Measurements from ENCODE around the gene ATG7. TPM values are rescaled to one million over a fixed set of nuclear protein-coding genes. Genes with fewer than 3 reads are reported as not detected.
A peak's percentile ranks its signal among the peaks of the same experiment; 100 is the strongest.
"Not testable (repeated sequence)": the region's sequence is repeated elsewhere in the genome, so short reads cannot be mapped to it uniquely, and the experiment has no call there.

Gene ATG7
- total RNA-seq, 1 donor from 2014 or later, result 53.5 TPM

- TF ChIP-seq EZH2 (IDR thresholded peaks at IDR 0.05), result no peak
- TF ChIP-seq EZH2phosphoT487 (IDR thresholded peaks at IDR 0.05), result no peak
- H3K4me1 ChIP-seq, result no peaks in the 10 kb centered on the region
- peaks cover 82% of the 10 kb centered on the region for H3K79me2 ChIP-seq (ENCODE audit: low read depth)
Observed at GRCh38 chr3:11569156-11569741, 297.1 kb downstream of the ATG7 start.

DNA sequence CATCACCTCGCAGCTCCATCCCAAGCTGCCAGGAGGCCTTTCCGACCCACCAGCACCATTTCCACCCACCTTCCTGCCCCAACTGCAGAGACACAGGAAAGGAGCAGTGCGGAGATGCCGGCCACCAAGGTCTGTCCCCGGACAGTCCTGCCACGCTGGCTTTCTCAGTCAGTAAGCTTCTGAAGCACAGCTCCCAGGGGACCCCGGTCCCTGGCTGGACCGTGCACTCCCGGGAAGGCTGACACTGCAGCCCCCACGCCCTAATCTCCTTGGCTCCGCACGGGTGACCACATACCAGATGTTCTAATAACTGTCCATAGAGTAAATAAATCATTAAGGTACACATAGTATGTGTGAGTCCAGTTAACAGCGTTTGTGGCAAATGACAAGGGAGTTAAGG lies 298.1 kb downstream of the ATG7 start:
- H3K79me2 ChIP-seq (ENCODE audit: low read depth), result peaks cover 84% of the 10 kb centered on the region
- TF ChIP-seq, protein P1, sequence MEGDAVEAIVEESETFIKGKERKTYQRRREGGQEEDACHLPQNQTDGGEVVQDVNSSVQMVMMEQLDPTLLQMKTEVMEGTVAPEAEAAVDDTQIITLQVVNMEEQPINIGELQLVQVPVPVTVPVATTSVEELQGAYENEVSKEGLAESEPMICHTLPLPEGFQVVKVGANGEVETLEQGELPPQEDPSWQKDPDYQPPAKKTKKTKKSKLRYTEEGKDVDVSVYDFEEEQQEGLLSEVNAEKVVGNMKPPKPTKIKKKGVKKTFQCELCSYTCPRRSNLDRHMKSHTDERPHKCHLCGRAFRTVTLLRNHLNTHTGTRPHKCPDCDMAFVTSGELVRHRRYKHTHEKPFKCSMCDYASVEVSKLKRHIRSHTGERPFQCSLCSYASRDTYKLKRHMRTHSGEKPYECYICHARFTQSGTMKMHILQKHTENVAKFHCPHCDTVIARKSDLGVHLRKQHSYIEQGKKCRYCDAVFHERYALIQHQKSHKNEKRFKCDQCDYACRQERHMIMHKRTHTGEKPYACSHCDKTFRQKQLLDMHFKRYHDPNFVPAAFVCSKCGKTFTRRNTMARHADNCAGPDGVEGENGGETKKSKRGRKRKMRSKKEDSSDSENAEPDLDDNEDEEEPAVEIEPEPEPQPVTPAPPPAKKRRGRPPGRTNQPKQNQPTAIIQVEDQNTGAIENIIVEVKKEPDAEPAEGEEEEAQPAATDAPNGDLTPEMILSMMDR (IDR thresholded peaks at IDR 0.05), result no peak
- no peak for TF ChIP-seq EZH2 (IDR thresholded peaks at IDR 0.05)
- no peak for TF ChIP-seq EZH2phosphoT487 (IDR thresholded peaks at IDR 0.05)
- no peak overlapping the region for H3K4me3 ChIP-seq
- H3K36me3 Mint-ChIP-seq, result peaks cover 49% of the 10 kb centered on the region
- H2AFZ ChIP-seq (replicated peaks), result no peak overlapping the region
- H3K4me1 ChIP-seq, result no peaks in the 10 kb centered on the region
- no peak for DNase-seq (ENCODE audit: low spot score)
- H3K27me3 ChIP-seq, result no peaks in the 10 kb centered on the region
- no peaks in the 10 kb centered on the region for H3K36me3 ChIP-seq
- H3K4me1 Mint-ChIP-seq, result peaks cover 29% of the 10 kb centered on the region
- no peaks in the 10 kb centered on the region for H3F3A ChIP-seq (ENCODE audit: low read depth)
- H3K27ac Mint-ChIP-seq, result peak overlapping the region; percentile 85
- H3K9me3 Mint-ChIP-seq, result no peaks in the 10 kb centered on the region
- H3K9me3 ChIP-seq (ENCODE audit: low read depth), result no peaks in the 10 kb centered on the region
- H3K9ac ChIP-seq, result no peak overlapping the region
- H3K27me3 Mint-ChIP-seq (ENCODE audit: insufficient read depth, low read depth), result peaks cover 7% of the 10 kb centered on the region
- no peak overlapping the region for H3K4me2 ChIP-seq
- H4K20me1 ChIP-seq (ENCODE audit: low read depth), result peaks cover 92% of the 10 kb centered on the region
- no peak overlapping the region for H3K4me3 Mint-ChIP-seq
- no peak overlapping the region for H3K27ac ChIP-seq

More at GRCh38 chr3:11569156-11569741, 297.1 kb downstream of the ATG7 start:
- no peaks in the 10 kb centered on the region for H3K36me3 ChIP-seq
- Mint-ChIP-seq H3K27me3 (ENCODE audit: insufficient read depth, low read depth) (peaks cover 9% of the 10 kb centered on the region), H3K4me1 (peaks cover 27% of the 10 kb centered on the region), H3K36me3 (peaks cover 42% of the 10 kb centered on the region), H3K4me3 (no peak overlapping the region), H3K27ac (peak overlapping the region; percentile 57), H3K9me3 (no peaks in the 10 kb centered on the region)
- H3K9me3 ChIP-seq (ENCODE audit: low read depth), result no peaks in the 10 kb centered on the region
- no peak overlapping the region for H3K9ac ChIP-seq
- H2AFZ ChIP-seq (replicated peaks), result no peak overlapping the region
- no peak overlapping the region for H3K4me2 ChIP-seq
- H3K4me3 ChIP-seq, result no peak overlapping the region
- H4K20me1 ChIP-seq (ENCODE audit: low read depth), result peaks cover 89% of the 10 kb centered on the region
- no peak for DNase-seq (ENCODE audit: low spot score)
- no peaks in the 10 kb centered on the region for H3F3A ChIP-seq (ENCODE audit: low read depth)
- no peaks in the 10 kb centered on the region for H3K27me3 ChIP-seq
- no peak overlapping the region for H3K27ac ChIP-seq

DNA sequence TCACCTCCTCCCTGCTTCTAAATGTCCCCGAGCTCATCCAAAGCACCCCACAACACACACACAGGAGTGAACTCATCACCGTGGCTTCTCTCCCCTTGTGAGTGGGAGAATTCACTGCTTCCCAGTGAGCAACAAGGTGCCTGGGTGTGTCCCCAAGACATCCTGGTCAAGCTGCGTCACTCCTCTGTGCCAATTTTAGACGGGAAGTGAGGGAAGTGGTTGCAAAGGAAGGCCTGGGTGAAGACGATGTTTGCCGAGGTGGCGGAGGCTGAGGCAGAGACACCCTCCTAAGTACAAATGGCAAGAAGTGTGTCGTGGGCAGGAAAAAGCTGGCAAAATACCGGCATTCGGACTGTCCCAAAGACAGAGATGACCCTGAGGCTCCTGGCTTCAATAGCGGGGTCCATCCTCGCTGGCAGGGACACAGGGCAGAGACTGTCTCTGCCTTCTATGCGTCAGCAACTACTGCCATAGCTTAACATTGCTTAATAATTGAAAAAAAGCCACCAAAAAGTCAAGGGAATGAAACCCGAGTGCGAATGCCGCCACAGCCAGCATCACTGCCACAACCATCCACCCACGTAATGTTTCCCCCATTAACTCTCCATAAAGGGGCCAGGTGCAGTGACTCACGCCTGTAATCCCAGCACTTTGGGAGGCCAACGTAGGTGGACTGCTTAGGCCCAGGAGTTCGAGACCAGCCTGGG lies 298.7 kb downstream of the ATG7 start:
- no peak overlapping the region for H2AFZ ChIP-seq (replicated peaks)
- H3K4me3 Mint-ChIP-seq, result no peak overlapping the region
- H3K9me3 ChIP-seq (ENCODE audit: low read depth), result no peaks in the 10 kb centered on the region
- H3K27me3 ChIP-seq, result no peaks in the 10 kb centered on the region
- H3K27ac ChIP-seq, result no peak overlapping the region
- H3K9ac ChIP-seq, result no peak overlapping the region
- TF ChIP-seq EZH2phosphoT487 (IDR thresholded peaks at IDR 0.05) (no peak), EZH2 (IDR thresholded peaks at IDR 0.05) (no peak)
- TF ChIP-seq, protein P1 (IDR thresholded peaks at IDR 0.05), result no peak
- H3K36me3 ChIP-seq, result no peaks in the 10 kb centered on the region
- peak overlapping the region; percentile 85 for H3K27ac Mint-ChIP-seq
- H4K20me1 ChIP-seq (ENCODE audit: low read depth), result peaks cover 92% of the 10 kb centered on the region
- H3K4me1 ChIP-seq, result no peaks in the 10 kb centered on the region
- H3K9me3 Mint-ChIP-seq, result no peaks in the 10 kb centered on the region
- peaks cover 35% of the 10 kb centered on the region for H3K4me1 Mint-ChIP-seq
- DNase-seq (ENCODE audit: low spot score), result no peak
- H3K4me3 ChIP-seq, result no peak overlapping the region
- no peak overlapping the region for H3K4me2 ChIP-seq
- H3F3A ChIP-seq (ENCODE audit: low read depth), result no peaks in the 10 kb centered on the region
- peaks cover 49% of the 10 kb centered on the region for H3K36me3 Mint-ChIP-seq
- peaks cover 79% of the 10 kb centered on the region for H3K79me2 ChIP-seq (ENCODE audit: low read depth)
- H3K27me3 Mint-ChIP-seq (ENCODE audit: insufficient read depth, low read depth), result peaks cover 5% of the 10 kb centered on the region

GRCh38 chr3:11572660-11573059 lies 300.5 kb downstream of the ATG7 start:
- H3K27ac ChIP-seq; H3K4me1 ChIP-seq; H3K27me3 Mint-ChIP-seq (ENCODE audit: insufficient read depth, low read depth); H3K9me3 Mint-ChIP-seq; H3F3A ChIP-seq (ENCODE audit: low read depth); H3K36me3 ChIP-seq; H3K4me3 ChIP-seq; H3K9ac ChIP-seq; H3K4me3 Mint-ChIP-seq; H2AFZ ChIP-seq (replicated peaks); H3K9me3 ChIP-seq (ENCODE audit: low read depth); DNase-seq (ENCODE audit: low spot score); H3K27me3 ChIP-seq; H3K4me2 ChIP-seq: not testable (repeated sequence)
- H4K20me1 ChIP-seq (ENCODE audit: low read depth), result peaks cover 92% of the 10 kb centered on the region
- H3K4me1 Mint-ChIP-seq, result peaks cover 45% of the 10 kb centered on the region
- H3K79me2 ChIP-seq (ENCODE audit: low read depth), result peaks cover 79% of the 10 kb centered on the region
- H3K36me3 Mint-ChIP-seq, result peaks cover 36% of the 10 kb centered on the region
- peak overlapping the region; percentile 93 for H3K27ac Mint-ChIP-seq

All from neural progenitor cell (in vitro differentiated cells).